ENCODE results near the gene NR1D1. TPM values are rescaled to one million over a fixed set of nuclear protein-coding genes. Genes with fewer than 3 reads are reported as not detected.

NR1D1 gene
- total RNA-seq, 1 donor from 2014 or later: 3.7 TPM

- intact Hi-C loops (cut with micrococcal nuclease): loop anchor here (5.0 kb wide), 2 partner anchors 218 to 1578 kb away; no protein-coding TSS in a partner anchor
These were observed 1.4 kb downstream of the NR1D1 start for GRCh38 chr17:40098846-40099618.

- intact Hi-C loops (cut with micrococcal nuclease): loop anchor here (2.0 to 5.0 kb wide), 4 partner anchors 219 to 1579 kb away; partner anchors contain the start of gene RPL19
These were observed 2.2 kb downstream of the NR1D1 start for GRCh38 chr17:40097931-40098845.

- intact Hi-C loops (cut with micrococcal nuclease): loop anchor here (2.0 to 5.0 kb wide), 4 partner anchors 220 to 1580 kb away; partner anchors contain the start of gene RPL19
These were observed 3.3 kb downstream of the NR1D1 start for GRCh38 chr17:40097087-40097486.

- intact Hi-C loops (cut with micrococcal nuclease): loop anchor here (1.0 to 5.0 kb wide), 14 partner anchors 12 to 1581 kb away; partner anchors contain the start of genes CASC3, CDC6, MED24 and MIEN1
These were observed 4.2 kb downstream of the NR1D1 start for GRCh38 chr17:40095944-40096791.

- intact Hi-C loops (cut with micrococcal nuclease): loop anchor here (5.0 kb wide), 2 partner anchors 222 to 1582 kb away; no protein-coding TSS in a partner anchor
These were observed 4.9 kb downstream of the NR1D1 start for GRCh38 chr17:40095351-40095943.

GRCh38 chr17:40094874-40095273 is 5.5 kb downstream of the NR1D1 start:
- intact Hi-C loops (cut with micrococcal nuclease): loop anchor here (5.0 kb wide), 2 partner anchors 222 to 1582 kb away; no protein-coding TSS in a partner anchor

- intact Hi-C loops (cut with micrococcal nuclease): no loop called here
These were observed 6.7 kb downstream of the NR1D1 start for GRCh38 chr17:40093580-40094201.

- intact Hi-C loops (cut with micrococcal nuclease): no loop called here
These were observed 7.3 kb downstream of the NR1D1 start for GRCh38 chr17:40093005-40093579.

- intact Hi-C loops (cut with micrococcal nuclease): no loop called here
These were observed 7.8 kb downstream of the NR1D1 start for GRCh38 chr17:40092581-40092980.

- intact Hi-C loops (cut with micrococcal nuclease): no loop called here
These were observed 8.5 kb downstream of the NR1D1 start for GRCh38 chr17:40091691-40092397.

- intact Hi-C loops (cut with micrococcal nuclease): no loop called here
These were observed 9.9 kb downstream of the NR1D1 start for GRCh38 chr17:40090237-40091119.

GRCh38 chr17:40089077-40089895 is 11.1 kb downstream of the NR1D1 start:
- intact Hi-C loops (cut with micrococcal nuclease): no loop called here

GRCh38 chr17:40087903-40088718 is 12.3 kb downstream of the NR1D1 start:
- intact Hi-C loops (cut with micrococcal nuclease): no loop called here

- intact Hi-C loops (cut with micrococcal nuclease): no loop called here
These were observed 13.2 kb downstream of the NR1D1 start for GRCh38 chr17:40087049-40087794.
